Left ventricle myocardium inferior (tissue), 1 donor: ENCODE data around the gene HAX1. TPM values are rescaled to one million over a fixed set of nuclear protein-coding genes. Genes with fewer than 3 reads are reported as not detected.
"Not testable (repeated sequence)": the region's sequence is repeated elsewhere in the genome, so short reads cannot be mapped to it uniquely, and the experiment has no call there.

Source experiments
- DNase-seq: peaks from one replicate; pipeline ENCODE4 v3.0.0-alpha.2; 2020
- H3K27ac ChIP-seq: fragments of 200-600 bp; replicated peaks from 2 replicates; pipeline ENCODE4 v1.8.0; 2021
- H3K27me3 ChIP-seq: fragments of 200-600 bp; 2 replicates; pipeline ENCODE4 v1.8.0; 2021; ENCODE audit warnings: low read depth
- H3K36me3 ChIP-seq: fragments of 200-600 bp; 2 replicates; pipeline ENCODE4 v1.8.0; 2021
- H3K4me1 ChIP-seq: fragments of 200-600 bp; 2 replicates; pipeline ENCODE4 v1.8.0; 2021
- H3K4me3 ChIP-seq: fragments of 200-600 bp; 2 replicates; pipeline ENCODE4 v1.8.0; 2021; ENCODE audit warnings: mild to moderate bottlenecking, moderate library complexity
- H3K9me3 ChIP-seq: fragments of 200-600 bp; replicated peaks from 2 replicates; pipeline ENCODE4 v1.8.0; 2021
- intact Hi-C: fragments of 100-400 bp; cut with micrococcal nuclease; formaldehyde crosslinking; loops from one replicate; pipeline ENCODE4 v1.11.0; 2022
- total RNA-seq: library from RNA; stranded (reverse); fragmentation: NEBNext Ultra II Directional; extraction: Animal tissue kit (Norgen Biotek cat#: 25700); gene quantifications from one replicate; pipeline ENCODE4 v1.2.1, GENCODE V29; 2021
- TF ChIP-seq, protein P1 (sequence below): fragments of 200-600 bp; IDR thresholded peaks from 2 replicates; pipeline ENCODE4 v1.8.0; 2021; ENCODE audit warnings: antibody characterized with exemption, mild to moderate bottlenecking, borderline replicate concordance
- donor health status: DM: no; HTN: yes; CAD: no; lungs with severe emphysema.

HAX1 gene
- total RNA-seq, 1 donor from 2014 or later: 178 TPM

DNA sequence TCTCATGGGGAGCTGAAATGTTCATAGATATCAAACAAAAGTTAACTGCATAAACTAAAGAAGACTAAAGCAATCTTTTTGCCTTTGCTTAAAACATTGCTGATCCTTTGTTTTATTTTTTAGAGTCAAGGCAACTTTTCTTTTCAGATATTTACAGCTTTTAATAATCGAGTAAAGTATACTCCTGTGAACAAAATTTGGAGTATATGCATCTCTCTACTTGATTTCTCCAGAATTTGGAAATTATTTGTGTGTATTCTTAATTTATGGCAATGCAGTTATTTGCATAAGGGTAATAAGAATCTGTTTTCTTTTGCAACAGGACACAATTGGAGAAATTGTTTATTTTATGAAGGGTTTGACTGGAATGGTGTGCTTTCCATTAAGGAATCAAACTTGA, 44.3 kb downstream of the HAX1 start:
- intact Hi-C loops: no loop called here
- Histone ChIP-seq H3K27ac (no peak overlapping the region), H3K4me3 (no peak overlapping the region), H3K27me3 (no peaks in the 10 kb centered on the region), H3K36me3 (no peaks in the 10 kb centered on the region), H3K4me1 (peaks cover 9% of the 10 kb centered on the region), H3K9me3 (peaks cover 14% of the 10 kb centered on the region)
- TF ChIP-seq, protein P1, sequence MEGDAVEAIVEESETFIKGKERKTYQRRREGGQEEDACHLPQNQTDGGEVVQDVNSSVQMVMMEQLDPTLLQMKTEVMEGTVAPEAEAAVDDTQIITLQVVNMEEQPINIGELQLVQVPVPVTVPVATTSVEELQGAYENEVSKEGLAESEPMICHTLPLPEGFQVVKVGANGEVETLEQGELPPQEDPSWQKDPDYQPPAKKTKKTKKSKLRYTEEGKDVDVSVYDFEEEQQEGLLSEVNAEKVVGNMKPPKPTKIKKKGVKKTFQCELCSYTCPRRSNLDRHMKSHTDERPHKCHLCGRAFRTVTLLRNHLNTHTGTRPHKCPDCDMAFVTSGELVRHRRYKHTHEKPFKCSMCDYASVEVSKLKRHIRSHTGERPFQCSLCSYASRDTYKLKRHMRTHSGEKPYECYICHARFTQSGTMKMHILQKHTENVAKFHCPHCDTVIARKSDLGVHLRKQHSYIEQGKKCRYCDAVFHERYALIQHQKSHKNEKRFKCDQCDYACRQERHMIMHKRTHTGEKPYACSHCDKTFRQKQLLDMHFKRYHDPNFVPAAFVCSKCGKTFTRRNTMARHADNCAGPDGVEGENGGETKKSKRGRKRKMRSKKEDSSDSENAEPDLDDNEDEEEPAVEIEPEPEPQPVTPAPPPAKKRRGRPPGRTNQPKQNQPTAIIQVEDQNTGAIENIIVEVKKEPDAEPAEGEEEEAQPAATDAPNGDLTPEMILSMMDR: no peak
- no peak for DNase-seq

DNA sequence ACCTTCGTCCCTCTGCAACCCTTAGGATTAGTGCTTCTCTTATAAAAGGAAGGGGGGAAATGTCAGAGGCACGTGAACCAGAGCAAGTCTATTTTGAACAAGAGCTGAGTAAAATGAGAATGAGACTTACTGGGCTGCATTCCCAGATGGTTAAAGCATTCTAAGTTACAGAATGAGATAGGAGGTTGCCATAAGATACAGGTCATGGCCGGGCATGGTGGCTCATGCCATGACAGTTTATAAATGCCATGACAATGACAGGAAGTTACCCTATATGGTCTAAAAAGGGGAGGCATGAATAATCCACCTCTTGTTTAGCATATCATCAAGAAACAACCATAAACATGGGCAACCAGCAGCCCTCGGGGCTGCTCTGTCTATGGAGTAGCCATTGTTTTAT, 46.0 kb downstream of the HAX1 start:
- no peak overlapping the region for H3K4me3 ChIP-seq
- intact Hi-C loops: no loop called here

DNA sequence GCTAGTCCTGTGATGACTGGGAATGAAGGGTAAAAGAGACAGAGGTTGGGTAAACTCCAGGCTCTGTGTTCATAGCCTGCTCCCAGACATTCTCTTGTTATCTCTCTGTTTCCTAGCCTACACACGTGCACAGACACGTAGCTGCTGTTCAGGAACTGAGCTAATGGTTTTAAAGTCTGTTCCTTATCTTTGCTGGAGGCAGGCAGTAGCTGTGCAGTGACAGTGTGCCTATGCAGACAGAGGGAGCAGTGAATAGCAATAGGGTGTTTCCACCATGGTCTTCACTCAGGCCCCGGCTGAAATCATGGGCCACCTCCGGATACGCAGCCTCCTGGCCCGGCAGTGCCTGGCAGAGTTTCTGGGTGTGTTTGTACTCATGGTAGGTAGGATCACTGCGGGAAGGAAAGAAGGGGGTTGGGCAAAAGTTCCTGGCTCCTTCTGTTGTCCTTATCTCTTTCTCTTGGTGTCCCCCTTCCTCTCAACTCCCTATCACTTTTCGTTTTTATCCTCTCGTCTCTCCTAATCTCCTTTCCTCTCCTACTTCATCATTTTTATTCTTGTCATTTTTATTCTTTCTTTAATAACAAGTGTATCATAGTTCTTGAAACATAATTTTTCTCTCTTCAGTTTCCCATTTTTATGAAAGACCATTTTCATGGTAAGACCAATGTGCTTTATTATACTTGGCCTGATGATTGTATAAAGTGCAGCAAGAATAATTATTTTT, 48.6 kb downstream of the HAX1 start, which contains the start of gene AQP10:
TSS of gene AQP10 (plus strand) at position 212 of the 727 bp plus-strand sequence. CDS start at position 275, 63 bp downstream.
- Histone ChIP-seq H3K27ac (peak within 1 kb of the TSS; percentile 22), H3K4me1 (peaks cover 28% of the 10 kb centered on the region), H3K27me3 (no peaks in the 10 kb centered on the region), H3K4me3 (no peak within 1 kb of the TSS), H3K9me3 (peaks cover 12% of the 10 kb centered on the region), H3K36me3 (no peaks in the 10 kb centered on the region)
- TF ChIP-seq, protein P1: peak; percentile 13
- DNase-seq: no peak
- intact Hi-C loops: no loop called here

More for the DNA sequence above, 46.0 kb downstream of the HAX1 start:
- Histone ChIP-seq H3K36me3 (no peaks in the 10 kb centered on the region), H3K27me3 (no peaks in the 10 kb centered on the region), H3K27ac (no peak overlapping the region), H3K9me3 (peaks cover 14% of the 10 kb centered on the region), H3K4me1 (peaks cover 9% of the 10 kb centered on the region)
- TF ChIP-seq, protein P1: no peak
- DNase-seq: no peak

DNA sequence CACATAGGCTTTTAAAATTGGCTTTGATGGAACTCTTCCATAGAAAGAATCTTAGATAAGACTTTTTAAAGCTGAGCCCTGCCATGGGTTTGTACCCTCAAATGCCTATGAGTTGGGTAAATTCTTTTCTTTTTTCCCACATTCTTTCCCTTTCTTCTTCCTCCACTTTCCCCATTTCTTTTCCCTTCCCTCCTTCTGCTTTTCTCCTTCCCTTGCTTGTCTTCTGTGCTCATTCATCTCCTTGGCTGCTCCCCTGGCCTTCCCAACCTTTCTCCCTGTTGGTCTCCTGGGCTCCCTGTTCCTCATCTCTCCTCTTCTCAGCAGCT, 49.1 kb downstream of the HAX1 start:
- H3K4me1 ChIP-seq: peaks cover 33% of the 10 kb centered on the region
- H3K27me3 ChIP-seq, H3K27ac ChIP-seq, H3K4me3 ChIP-seq, H3K9me3 ChIP-seq, intact Hi-C loops, H3K36me3 ChIP-seq, DNase-seq: not testable (repeated sequence)

DNA sequence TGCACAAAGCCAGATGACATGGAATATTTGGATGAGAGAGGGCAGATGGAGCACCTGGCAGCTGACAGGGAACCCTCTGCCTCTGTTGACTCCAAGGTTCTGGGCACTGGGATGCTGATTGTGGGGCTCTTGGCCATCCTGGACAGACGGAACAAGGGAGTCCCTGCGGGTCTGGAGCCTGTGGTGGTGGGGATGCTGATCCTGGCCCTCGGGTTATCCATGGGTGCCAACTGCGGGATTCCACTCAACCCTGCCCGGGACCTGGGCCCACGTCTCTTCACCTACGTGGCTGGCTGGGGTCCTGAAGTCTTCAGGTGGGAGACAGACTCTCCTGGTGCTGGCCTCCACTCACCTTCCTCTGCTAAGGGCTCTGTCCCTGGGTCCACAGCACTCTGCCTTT, 51.1 kb downstream of the HAX1 start:
- no peaks in the 10 kb centered on the region for H3K9me3 ChIP-seq
- no peaks in the 10 kb centered on the region for H3K36me3 ChIP-seq
- H3K4me1 ChIP-seq: peaks cover 52% of the 10 kb centered on the region
- H3K27ac ChIP-seq: no peak overlapping the region
- DNase-seq: no peak
- intact Hi-C loops: no loop called here
- TF ChIP-seq, protein P1: no peak
- H3K4me3 ChIP-seq: no peak overlapping the region
- no peaks in the 10 kb centered on the region for H3K27me3 ChIP-seq

DNA sequence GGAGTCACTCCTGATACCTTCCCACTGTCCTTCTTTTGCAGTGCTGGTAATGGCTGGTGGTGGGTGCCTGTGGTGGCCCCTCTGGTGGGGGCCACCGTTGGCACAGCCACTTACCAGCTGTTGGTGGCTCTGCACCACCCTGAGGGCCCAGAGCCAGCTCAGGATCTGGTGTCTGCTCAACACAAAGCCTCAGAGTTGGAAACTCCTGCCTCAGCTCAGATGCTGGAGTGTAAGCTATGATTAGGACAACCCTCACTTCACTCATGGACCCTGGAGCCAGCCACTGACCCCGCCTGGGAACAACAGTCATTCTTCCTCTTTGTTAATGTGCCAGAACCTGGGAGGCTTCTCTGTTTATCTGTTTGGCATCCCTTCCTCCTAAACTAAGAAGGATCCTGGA, 51.8 kb downstream of the HAX1 start:
- Histone ChIP-seq H3K4me1 (peaks cover 58% of the 10 kb centered on the region), H3K9me3 (no peaks in the 10 kb centered on the region), H3K36me3 (no peaks in the 10 kb centered on the region), H3K27ac (no peak overlapping the region), H3K4me3 (peak overlapping the region; percentile 85), H3K27me3 (no peaks in the 10 kb centered on the region)
- no peak for DNase-seq
- TF ChIP-seq, protein P1: no peak
- intact Hi-C loops: no loop called here
